ENCODE data around the gene TRIM23. TPM values are rescaled to one million over a fixed set of nuclear protein-coding genes. Genes with fewer than 3 reads are reported as not detected.

Gene TRIM23
- total RNA-seq, 2 donors from 2014 or later = 13.5 to 14.5 TPM

DNA sequence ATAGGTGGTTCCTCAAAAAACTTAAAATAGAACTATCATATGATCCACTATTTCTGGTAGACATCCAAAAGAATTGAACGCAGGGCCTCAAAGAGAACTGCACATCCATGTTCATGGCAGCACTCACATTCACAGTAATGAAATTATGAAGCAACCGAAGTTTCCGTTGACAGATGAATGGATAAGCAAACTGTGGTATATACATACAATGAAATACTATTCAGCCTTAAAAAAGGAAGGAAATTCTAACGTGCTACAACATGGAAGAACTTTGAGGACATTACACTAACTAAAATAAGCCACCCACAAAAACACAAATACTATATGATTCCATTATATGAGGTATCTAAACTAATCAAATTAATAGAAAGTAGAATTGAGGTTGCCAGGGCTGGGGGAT is 79.7 kb downstream of the TRIM23 start:
- Histone ChIP-seq H3K27ac (no peak overlapping the region), H3K4me1 (ENCODE audit: control insufficient read depth in 1 of 2, low read depth in 2 of 2) (no peaks in the 10 kb centered on the region), H3K36me3 (no peaks in the 10 kb centered on the region), H3K9me3 (no peaks in the 10 kb centered on the region), H3K27me3 (replicated peaks; ENCODE audit: insufficient read depth) (no peaks in the 10 kb centered on the region), H3K4me3 (no peak overlapping the region)
- TF ChIP-seq, protein P1, sequence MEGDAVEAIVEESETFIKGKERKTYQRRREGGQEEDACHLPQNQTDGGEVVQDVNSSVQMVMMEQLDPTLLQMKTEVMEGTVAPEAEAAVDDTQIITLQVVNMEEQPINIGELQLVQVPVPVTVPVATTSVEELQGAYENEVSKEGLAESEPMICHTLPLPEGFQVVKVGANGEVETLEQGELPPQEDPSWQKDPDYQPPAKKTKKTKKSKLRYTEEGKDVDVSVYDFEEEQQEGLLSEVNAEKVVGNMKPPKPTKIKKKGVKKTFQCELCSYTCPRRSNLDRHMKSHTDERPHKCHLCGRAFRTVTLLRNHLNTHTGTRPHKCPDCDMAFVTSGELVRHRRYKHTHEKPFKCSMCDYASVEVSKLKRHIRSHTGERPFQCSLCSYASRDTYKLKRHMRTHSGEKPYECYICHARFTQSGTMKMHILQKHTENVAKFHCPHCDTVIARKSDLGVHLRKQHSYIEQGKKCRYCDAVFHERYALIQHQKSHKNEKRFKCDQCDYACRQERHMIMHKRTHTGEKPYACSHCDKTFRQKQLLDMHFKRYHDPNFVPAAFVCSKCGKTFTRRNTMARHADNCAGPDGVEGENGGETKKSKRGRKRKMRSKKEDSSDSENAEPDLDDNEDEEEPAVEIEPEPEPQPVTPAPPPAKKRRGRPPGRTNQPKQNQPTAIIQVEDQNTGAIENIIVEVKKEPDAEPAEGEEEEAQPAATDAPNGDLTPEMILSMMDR (IDR thresholded peaks at IDR 0.05) = no peak
- ATAC-seq (ENCODE audit: insufficient number of reproducible peaks, low FRiP score, low read depth) (no peak), DNase-seq (ENCODE audit: low spot score) (no peak)

DNA sequence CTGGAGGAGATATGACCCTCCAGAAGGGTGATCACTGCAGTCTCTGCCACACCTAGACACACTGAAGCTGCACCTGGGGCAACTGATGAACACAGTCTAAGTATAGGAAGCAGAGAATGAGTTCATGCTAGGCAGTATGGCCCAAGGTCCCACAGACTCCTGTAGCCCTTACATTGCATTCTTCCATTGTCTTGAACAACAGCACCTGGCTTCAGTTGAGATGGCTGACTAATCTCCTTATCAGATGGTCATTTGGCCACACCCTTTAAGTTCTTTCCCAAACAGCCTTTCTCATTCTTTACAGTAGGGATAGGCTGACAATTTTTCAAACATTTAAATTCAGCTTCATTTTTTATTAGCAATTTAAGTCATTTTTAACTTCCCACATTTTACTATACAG is 84.3 kb downstream of the TRIM23 start:
- H3K36me3 ChIP-seq = no peaks in the 10 kb centered on the region
- no peak overlapping the region for H3K27ac ChIP-seq
- TF ChIP-seq, protein P1 (IDR thresholded peaks at IDR 0.05) = no peak
- DNase-seq (ENCODE audit: low spot score) = no peak
- H3K4me3 ChIP-seq = no peak overlapping the region
- no peaks in the 10 kb centered on the region for H3K27me3 ChIP-seq (replicated peaks; ENCODE audit: insufficient read depth)
- no peaks in the 10 kb centered on the region for H3K4me1 ChIP-seq (ENCODE audit: control insufficient read depth in 1 of 2, low read depth in 2 of 2)
- no peak for ATAC-seq (ENCODE audit: insufficient number of reproducible peaks, low FRiP score, low read depth)
- no peaks in the 10 kb centered on the region for H3K9me3 ChIP-seq

Other genes with a start within 250 kb of the TRIM23 start
- gene ADAMTS6, start 142.4 kb downstream of the TRIM23 start, total RNA-seq = 10 to 100 TPM in 1 of 2 donors, 1 to 10 TPM in 1; 4.9 to 11.8 TPM
- gene CENPK, start 61.2 kb downstream of the TRIM23 start, total RNA-seq = 1 to 10 TPM in 1 of 2 donors, under 1 TPM in 1; 0.42 to 1.1 TPM
- gene PPWD1, start 61.0 kb downstream of the TRIM23 start, total RNA-seq = 10 to 100 TPM; 32.8 to 71.0 TPM
- 1 to 10 TPM; 1.1 to 4.9 TPM for gene SHLD3, start 694 bp upstream of the TRIM23 start, total RNA-seq
- 10 to 100 TPM in 1 of 2 donors, 1 to 10 TPM in 1; 9.7 to 14.4 TPM for gene TRAPPC13, start 694 bp upstream of the TRIM23 start, total RNA-seq
- 10 to 100 TPM; 24.3 to 26.4 TPM for gene SGTB, start 97.8 kb upstream of the TRIM23 start, total RNA-seq
- 10 to 100 TPM in 1 of 2 donors, 1 to 10 TPM in 1; 6.8 to 24.1 TPM for gene NLN, start 97.9 kb upstream of the TRIM23 start, total RNA-seq

Measured in thoracic aorta (tissue), 2 donors.